GM12878 (cell line): ENCODE results near the gene MIPOL1. TPM values are rescaled to one million over a fixed set of nuclear protein-coding genes. Genes with fewer than 3 reads are reported as not detected.

Source experiments
- ATAC-seq: fragments of 200-7000 bp; cut with Tn5 transposase; 3 replicates; pipeline ENCODE4 v1.9.1; 2020; ENCODE audit warnings: mild to moderate bottlenecking, moderate library complexity
- BruUV-seq: library from RNA; stranded (reverse); fragments of 400-500 nt; replicated peaks from 2 replicates; lab custom pipeline; 2021; lab: Mats Ljungman, UMichigan
- CTCF ChIA-PET: fragments of 300-600 bp; sonication (Branson Sonifier 250); formaldehyde crosslinking; extraction: SDS; loops from one replicate; lab custom pipeline; 2021; ENCODE audit warnings: inconsistent platforms; lab: Yijun Ruan, JAX
- POLR2A ChIA-PET: fragments of 350-600 bp; formaldehyde crosslinking; extraction: SDS; loops from one replicate; lab custom pipeline; 2021; ENCODE audit warnings: inconsistent platforms; lab: Charles Lee
- RAD21 ChIA-PET: fragments of 300-600 bp; sonication (Branson Sonifier 250); formaldehyde crosslinking; loops from one replicate; lab custom pipeline; 2023; ENCODE audit warnings: antibody characterized with exemption; ENCODE audit not compliant: unreplicated experiment; lab: Charles Lee
- SMC1A ChIA-PET: fragments of 300-600 bp; sonication (Branson Sonifier 250); formaldehyde crosslinking; loops from one replicate; lab custom pipeline; 2023; ENCODE audit not compliant: unreplicated experiment, uncharacterized antibody; lab: Charles Lee
- DNase-seq: peaks from one replicate; pipeline ENCODE4 v3.0.0-alpha.2; 2011; ENCODE audit warnings: low read depth, low spot score
- FAIRE-seq: peaks from 3 replicates; lab custom pipeline; 2011; peaks lifted over from hg19 to GRCh38; lab: Jason Lieb, UNC
- H2AFZ ChIP-seq: 2 replicates; pipeline ENCODE4 v1.6.0; 2011; ENCODE audit warnings: low read depth, low read length, control low read depth; ENCODE audit not compliant: control insufficient read depth
- H3K27ac ChIP-seq: 2 replicates; pipeline ENCODE4 v1.5.1; 2011; ENCODE audit warnings: control low read depth; ENCODE audit not compliant: control insufficient read depth, insufficient read depth
- H3K27me3 ChIP-seq, 2 experiments: replicated peaks in 1 of 2; 2 replicates each; pipeline versions ENCODE4 v1.6.0 to v1.6.1; 2011; ENCODE audit warnings: low read length in 1 of 2; ENCODE audit not compliant: control insufficient read depth in 2 of 2, insufficient read depth in 2 of 2
- H3K36me3 ChIP-seq, 2 experiments: 2 replicates each; pipeline ENCODE4 v1.5.1; 2011; ENCODE audit warnings: low read length in 1 of 2; ENCODE audit not compliant: control insufficient read depth in 2 of 2, insufficient read depth in 2 of 2
- H3K4me1 ChIP-seq: 2 replicates; pipeline ENCODE4 v1.6.1; 2011; ENCODE audit warnings: mild to moderate bottlenecking, low read length, moderate library complexity, mixed read lengths; ENCODE audit not compliant: control insufficient read depth, insufficient read depth
- H3K4me2 ChIP-seq: 2 replicates; pipeline ENCODE4 v1.6.0; 2011; ENCODE audit warnings: control low read depth; ENCODE audit not compliant: control insufficient read depth, insufficient read depth
- H3K4me3 ChIP-seq: fragments of 200-600 bp; sonication (generic); 2 replicates; pipeline ENCODE4 v1.5.1; 2016
- H3K79me2 ChIP-seq: 2 replicates; pipeline ENCODE4 v1.6.0; 2011; ENCODE audit warnings: low read length; ENCODE audit not compliant: control insufficient read depth, insufficient read depth
- H3K9ac ChIP-seq: 2 replicates; pipeline ENCODE4 v1.8.0; 2011; ENCODE audit warnings: low read length, control low read depth, mixed read lengths; ENCODE audit not compliant: control insufficient read depth, insufficient read depth
- H3K9me3 ChIP-seq: replicated peaks from 3 replicates; pipeline ENCODE4 v1.5.1; 2011; ENCODE audit warnings: mild to moderate bottlenecking, low read length; ENCODE audit not compliant: control insufficient read depth, insufficient read depth
- H4K20me1 ChIP-seq: 2 replicates; pipeline ENCODE4 v1.6.0; 2011; ENCODE audit not compliant: control insufficient read depth, insufficient read depth
- CBX3 ChIP-seq: fragments of 200-600 bp; sonication (generic); IDR thresholded peaks from 2 replicates; pipeline ENCODE4 v1.6.1; 2016; ENCODE audit warnings: low read depth, borderline replicate concordance
- CBX5 ChIP-seq: sonication (generic); IDR thresholded peaks from 2 replicates; pipeline ENCODE4 v1.6.1; 2016; ENCODE audit warnings: low read depth, moderate library complexity, mild to moderate bottlenecking, inconsistent platforms
- CEBPB ChIP-seq, 2 experiments: fragments of 150-350 bp in 1 of 2; IDR thresholded peaks; 2 replicates each; pipeline ENCODE4 v1.6.1; 2012 to 2014; ENCODE audit warnings: low read depth in 2 of 2, low read length in 2 of 2, borderline replicate concordance in 1 of 2, inconsistent platforms in 1 of 2
- CEBPZ ChIP-seq: fragments of 150-350 bp; IDR thresholded peaks from 2 replicates; pipeline ENCODE4 v1.6.1; 2016; ENCODE audit warnings: low read depth, low read length
- FOS ChIP-seq: IDR thresholded peaks from 3 replicates; pipeline ENCODE4 v1.6.1; 2011; ENCODE audit warnings: borderline replicate concordance; ENCODE audit not compliant: insufficient read length; ENCODE audit errors: extremely low read depth
- GATAD2B ChIP-seq: fragments of 450-650 bp; conservative IDR thresholded peaks from 2 replicates; pipeline ENCODE4 v1.6.1; 2017; ENCODE audit warnings: low read depth, mild to moderate bottlenecking, moderate library complexity
- HCFC1 ChIP-seq: fragments of 150-350 bp; IDR thresholded peaks from 2 replicates; pipeline ENCODE4 v1.6.1; 2014; ENCODE audit warnings: low read length
- KAT2A ChIP-seq: conservative IDR thresholded peaks from 2 replicates; pipeline ENCODE4 v1.6.1; 2011; ENCODE audit warnings: low read depth, low read length; ENCODE audit not compliant: control insufficient read depth
- KDM1A ChIP-seq: fragments of 200-600 bp; sonication (generic); IDR thresholded peaks from 2 replicates; pipeline ENCODE4 v1.6.1; 2016; ENCODE audit warnings: borderline replicate concordance
- MEF2B ChIP-seq: fragments of 450-650 bp; IDR thresholded peaks from 2 replicates; pipeline ENCODE4 v1.6.1; 2018; ENCODE audit warnings: mild to moderate bottlenecking, moderate library complexity; ENCODE audit not compliant: partially characterized antibody, poor library complexity, severe bottlenecking
- MXI1 ChIP-seq: fragments of 150-350 bp; IDR thresholded peaks from 2 replicates; pipeline ENCODE4 v1.6.1; 2011; ENCODE audit warnings: low read depth, mild to moderate bottlenecking, inconsistent platforms, low read length, improper control_type of control experiment
- MYB ChIP-seq: fragments of 150-350 bp; IDR thresholded peaks from 2 replicates; pipeline ENCODE4 v1.6.1; 2014; ENCODE audit warnings: mild to moderate bottlenecking, low read depth, low read length, borderline replicate concordance
- NKRF ChIP-seq: fragments of 450-650 bp; conservative IDR thresholded peaks from 2 replicates; pipeline ENCODE4 v1.6.1; 2017; ENCODE audit warnings: mild to moderate bottlenecking, moderate library complexity
- POLR2AphosphoS5 ChIP-seq: IDR thresholded peaks from 2 replicates; pipeline ENCODE4 v1.6.1; 2011; ENCODE audit warnings: mild to moderate bottlenecking, low read length, inconsistent platforms
- RELA ChIP-seq: fragments of 450-650 bp; IDR thresholded peaks from 2 replicates; pipeline ENCODE4 v1.8.0; 2014; ENCODE audit warnings: borderline replicate concordance; ENCODE audit not compliant: partially characterized antibody
- RFX5 ChIP-seq: IDR thresholded peaks from 2 replicates; pipeline ENCODE4 v1.6.1; 2011; ENCODE audit warnings: low read depth, low read length, improper control_type of control experiment
- TBL1XR1 ChIP-seq: IDR thresholded peaks from 2 replicates; pipeline ENCODE4 v1.6.1; 2012; ENCODE audit warnings: low read depth, low read length, improper control_type of control experiment
- WGBS: methylation state at CpG from one replicate; pipeline ENCODE4 v1.1.6; 2016; ENCODE audit warnings: low lambda C conversion rate; ENCODE audit not compliant: insufficient replicate concordance, insufficient coverage; ENCODE audit errors: missing lambda C conversion rate; 5-methylcytosine and 5-hydroxymethylcytosine counted together
- in situ Hi-C: fragments of 300-500 bp; cut with MboI; formaldehyde crosslinking; loops from 9 replicates; pipeline ENCODE4 v1.14.3; 2018; ENCODE audit warnings: mixed read lengths
- intact Hi-C: fragments of 100-400 bp; cut with micrococcal nuclease; formaldehyde crosslinking; loops from one replicate; pipeline ENCODE4 v1.14.2; 2022; ENCODE audit not compliant: unreplicated experiment
- polyA plus RNA-seq, 11 experiments: library from polyadenylated mRNA; depleted of rRNA in 4 of 11; unstranded in 6 of 11; stranded (reverse) in 5 of 11; fragments of >200 nt; fragmentation: Nextera tagmentation in 4 of 11; fragmentation: Illumina TruSeq in 1 of 11; extraction: Ambion mirVana in 4 of 11; extraction: Trizol in 1 of 11; gene quantifications; 1 replicate in 1 of 11; 2 replicates in 10 of 11; pipeline versions ENCODE4 v1.2.1 to v1.2.3, GENCODE V29; 2011 to 2016; ENCODE audit warnings: inconsistent platforms in 2 of 11, missing spikeins in 2 of 11, low read depth in 1 of 11
- total RNA-seq, 4 experiments: library from RNA; depleted of rRNA in 3 of 4; stranded (reverse); fragments of >200 nt in 3 of 4; fragmentation: Illumina TruSeq in 1 of 4; extraction: Trizol in 1 of 4; gene quantifications; 2 replicates each; pipeline versions ENCODE4 v1.2.1 to v1.2.3, GENCODE V29; 2013 to 2021
- TF ChIP-seq, protein P1 (sequence below): IDR thresholded peaks from 2 replicates; pipeline ENCODE4 v1.6.1; 2011; ENCODE audit warnings: borderline replicate concordance, low read depth, mild to moderate bottlenecking, moderate library complexity, mixed read lengths, low read length; ENCODE audit not compliant: insufficient read depth; ENCODE audit errors: extremely low read length

MIPOL1 gene
- total and polyA plus RNA-seq, 10 of the 15 experiments (the other 5 are each of a cell fraction or from before 2014, with no cell fraction given): 0.06 TPM; not detected in 9

GRCh38 chr14:37196604-37197420 is 925 bp upstream of the MIPOL1 start:
- ChIA-PET SMC1A (no interaction called here), CTCF (no interaction called here), POLR2A (interaction anchor here (0.6 kb wide), 1 partner anchor 398 kb away, joined by 5 read pairs; no protein-coding TSS in a partner anchor), RAD21 (no interaction called here)
- H3K79me2 ChIP-seq: no peaks in the 10 kb centered on the region
- 55% methylated on average over 17 of the region's 17 CpGs for WGBS
- H3K4me1 ChIP-seq: no peaks in the 10 kb centered on the region
- BruUV-seq: no TSS peak
- no peaks in the 10 kb centered on the region for H3K27me3 ChIP-seq
- H3K9ac ChIP-seq: no peak overlapping the region
- H3K9me3 ChIP-seq: no peaks in the 10 kb centered on the region; the same call in 2 of the 3 replicates
- ATAC-seq (no peak), DNase-seq (no peak), FAIRE-seq (no peak)
- intact Hi-C loops: no loop called here
- H2AFZ ChIP-seq: no peak overlapping the region
- H3K4me3 ChIP-seq: no peak overlapping the region
- no peak overlapping the region for H3K27ac ChIP-seq
- H3K4me2 ChIP-seq: no peak overlapping the region
- in situ Hi-C loops: no loop called here
- no peaks in the 10 kb centered on the region for H4K20me1 ChIP-seq
- H3K36me3 ChIP-seq: no peaks in the 10 kb centered on the region
- TF ChIP-seq KDM1A (no peak), POLR2AphosphoS5 (no peak), MXI1 (no peak), CEBPB (IDR thresholded peaks at IDR 0.05; ENCODE audit: borderline replicate concordance in 1 of 2, low read depth in 2 of 2, low read length in 2 of 2) (no peak), CEBPZ (no peak), TBL1XR1 (no peak), KAT2A (no peak), GATAD2B (no peak), MEF2B (no peak), CBX3 (no peak), FOS (no peak), RFX5 (no peak), CBX5 (no peak), RELA (no peak), NKRF (no peak), HCFC1 (no peak), MYB (no peak)
- TF ChIP-seq, protein P1, sequence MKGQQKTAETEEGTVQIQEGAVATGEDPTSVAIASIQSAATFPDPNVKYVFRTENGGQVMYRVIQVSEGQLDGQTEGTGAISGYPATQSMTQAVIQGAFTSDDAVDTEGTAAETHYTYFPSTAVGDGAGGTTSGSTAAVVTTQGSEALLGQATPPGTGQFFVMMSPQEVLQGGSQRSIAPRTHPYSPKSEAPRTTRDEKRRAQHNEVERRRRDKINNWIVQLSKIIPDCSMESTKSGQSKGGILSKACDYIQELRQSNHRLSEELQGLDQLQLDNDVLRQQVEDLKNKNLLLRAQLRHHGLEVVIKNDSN: no peak
